ENCODE results near the gene ZFX.

The ZFX gene

GRCh38 chrX:24243188-24243587, 93.7 kb downstream of the ZFX start:
- no peak for DNase-seq

- no peak for DNase-seq
Observed at GRCh38 chrX:24243692-24244091, 94.2 kb downstream of the ZFX start.

GRCh38 chrX:24245202-24245601, 95.7 kb downstream of the ZFX start:
- no peak for DNase-seq

- no peak for DNase-seq
Observed at GRCh38 chrX:24248042-24248441, 98.5 kb downstream of the ZFX start.

GRCh38 chrX:24253030-24253429, 103.5 kb downstream of the ZFX start:
- DNase-seq = no peak

GRCh38 chrX:24253469-24253868, 103.9 kb downstream of the ZFX start:
- no peak for DNase-seq

- no peak for DNase-seq
Observed at GRCh38 chrX:24257011-24257410, 107.5 kb downstream of the ZFX start.

GRCh38 chrX:24259544-24260240, 110.2 kb downstream of the ZFX start:
- DNase-seq = peak; percentile 22

GRCh38 chrX:24260842-24261550, 111.5 kb downstream of the ZFX start:
- DNase-seq = peak; percentile 7

- no peak for DNase-seq
Observed at GRCh38 chrX:24262309-24262708, 112.8 kb downstream of the ZFX start.

GRCh38 chrX:24264383-24264782, 114.9 kb downstream of the ZFX start:
- no peak for DNase-seq
